Stimulated activated CD4-positive, alpha-beta T cell treated with anti-CD3 and anti-CD28 coated beads, Interleukin-4, amount 100 ng/mL, for 1 hour (primary cell): ENCODE results near the gene FBN2.

Experiments used
- DNase-seq: peaks from one replicate; pipeline ENCODE4 v3.0.0-alpha.2; 2020

FBN2 gene

GRCh38 chr5:128538000-128538249 is at the start of gene FBN2:
Gene FBN2, minus strand, starts transcription at chr5:128538245. Its CDS starts 642 bp downstream, at chr5:128537603.
- DNase-seq, result no peak

- DNase-seq, result no peak
Observed at GRCh38 chr5:128587275-128587674, 49.2 kb upstream of the FBN2 start.

GRCh38 chr5:128586848-128587247 is 48.8 kb upstream of the FBN2 start:
- no peak for DNase-seq

- no peak for DNase-seq
Observed at GRCh38 chr5:128579639-128580038, 41.6 kb upstream of the FBN2 start.

GRCh38 chr5:128579093-128579492 is 41.0 kb upstream of the FBN2 start:
- DNase-seq, result no peak

- DNase-seq, result no peak
Observed at GRCh38 chr5:128574041-128574440, 36.0 kb upstream of the FBN2 start.

- DNase-seq, result no peak
Observed at GRCh38 chr5:128572930-128573319, 34.9 kb upstream of the FBN2 start.

- DNase-seq, result no peak
Observed at GRCh38 chr5:128572051-128572929, 34.2 kb upstream of the FBN2 start.

GRCh38 chr5:128566178-128566577 is 28.1 kb upstream of the FBN2 start:
- no peak for DNase-seq

- DNase-seq, result no peak
Observed at GRCh38 chr5:128559300-128560297, 21.6 kb upstream of the FBN2 start.

GRCh38 chr5:128553747-128554146 is 15.7 kb upstream of the FBN2 start:
- no peak for DNase-seq

GRCh38 chr5:128551476-128551875 is 13.4 kb upstream of the FBN2 start:
- DNase-seq, result no peak

GRCh38 chr5:128549496-128549895 is 11.5 kb upstream of the FBN2 start:
- no peak for DNase-seq

- DNase-seq, result no peak
Observed at GRCh38 chr5:128546658-128547281, 8.7 kb upstream of the FBN2 start.

- DNase-seq, result no peak
Observed at GRCh38 chr5:128541385-128541784, 3.3 kb upstream of the FBN2 start.

- DNase-seq, result no peak
Observed at GRCh38 chr5:128539038-128539429, 989 bp upstream of the FBN2 start.

GRCh38 chr5:128538250-128539037 is 399 bp upstream of the FBN2 start:
- no peak for DNase-seq

GRCh38 chr5:128537221-128537999 is 635 bp downstream of the FBN2 start:
- no peak for DNase-seq

- DNase-seq, result no peak
Observed at GRCh38 chr5:128536254-128537220, 1.5 kb downstream of the FBN2 start.

GRCh38 chr5:128535251-128535650 is 2.8 kb downstream of the FBN2 start:
- no peak for DNase-seq

GRCh38 chr5:128534726-128535125 is 3.3 kb downstream of the FBN2 start:
- no peak for DNase-seq
